Glomerular endothelial cell (primary cell): ENCODE measurements around the gene PLXND1. TPM values are rescaled to one million over a fixed set of nuclear protein-coding genes. Genes with fewer than 3 reads are reported as not detected.
"Not testable (repeated sequence)": the region's sequence is repeated elsewhere in the genome, so short reads cannot be mapped to it uniquely, and the experiment has no call there.

ENCODE experiments used
- DNase-seq: peaks from one replicate; pipeline ENCODE4 v3.0.0-alpha.2; 2011; ENCODE audit warnings: low read depth, low spot score; ENCODE audit errors: extremely low read depth
- total RNA-seq: library from RNA; depleted of rRNA; stranded (reverse); fragments of >200 nt; gene quantifications from 2 replicates; pipeline ENCODE4 v1.2.3, GENCODE V29; 2015

Gene PLXND1
- total RNA-seq, 1 donor from 2014 or later = 1,717 TPM

DNA sequence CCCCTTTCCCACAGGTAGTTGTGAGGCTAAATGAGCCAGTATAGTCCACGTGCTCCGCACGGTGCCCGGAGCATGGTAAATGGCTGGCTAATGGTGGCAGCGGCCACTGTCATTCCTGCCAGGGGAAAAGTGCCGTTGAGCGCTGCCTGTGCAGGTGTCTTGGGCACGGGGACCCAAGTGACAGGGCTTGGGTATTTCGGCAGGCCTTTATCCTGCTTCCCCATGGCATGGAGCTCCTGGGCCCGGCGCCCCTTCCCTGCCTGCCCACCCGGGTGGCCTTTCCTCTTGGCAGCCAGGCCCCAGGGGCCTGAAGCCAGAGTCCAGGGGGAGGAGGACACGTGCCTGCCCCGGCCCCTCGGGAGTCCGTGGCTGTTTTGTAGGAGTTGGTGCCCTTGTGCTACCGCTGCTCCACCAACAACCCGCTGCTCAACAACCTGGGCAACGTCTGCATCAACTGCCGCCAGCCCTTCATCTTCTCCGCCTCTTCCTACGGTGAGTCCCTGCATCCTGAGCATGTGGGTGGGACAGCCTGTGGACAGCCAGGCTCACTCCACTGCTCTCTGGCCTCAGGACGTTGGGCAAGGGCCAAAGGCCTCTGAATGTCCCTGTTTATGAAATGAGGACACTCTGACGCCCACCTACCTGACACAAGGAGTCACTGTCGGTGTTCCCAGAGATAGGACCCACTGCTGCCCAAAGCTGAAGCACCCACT lies 91.2 kb downstream of the PLXND1 start:
- DNase-seq = not testable (repeated sequence)

DNA sequence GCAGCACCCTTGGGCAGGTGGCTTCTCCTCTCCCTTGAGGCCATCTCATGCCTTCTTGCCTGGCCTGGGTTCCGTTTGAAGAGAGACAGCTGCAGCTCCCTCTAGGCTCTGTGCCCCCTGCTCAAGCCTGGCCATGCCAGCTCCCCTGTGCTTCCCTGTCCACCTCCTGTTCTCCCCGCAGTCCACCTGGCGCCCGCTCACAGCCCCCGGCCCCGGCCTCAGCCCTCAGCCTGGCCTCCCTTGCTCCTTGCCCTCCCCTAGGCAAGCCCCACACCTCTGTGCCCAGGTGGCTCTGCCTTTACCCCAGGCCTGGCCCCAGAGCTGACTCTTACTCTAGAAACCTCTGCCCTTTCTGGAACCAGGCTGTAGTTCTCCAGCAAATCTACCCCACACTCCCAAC lies 91.9 kb downstream of the PLXND1 start:
- DNase-seq = no peak

DNA sequence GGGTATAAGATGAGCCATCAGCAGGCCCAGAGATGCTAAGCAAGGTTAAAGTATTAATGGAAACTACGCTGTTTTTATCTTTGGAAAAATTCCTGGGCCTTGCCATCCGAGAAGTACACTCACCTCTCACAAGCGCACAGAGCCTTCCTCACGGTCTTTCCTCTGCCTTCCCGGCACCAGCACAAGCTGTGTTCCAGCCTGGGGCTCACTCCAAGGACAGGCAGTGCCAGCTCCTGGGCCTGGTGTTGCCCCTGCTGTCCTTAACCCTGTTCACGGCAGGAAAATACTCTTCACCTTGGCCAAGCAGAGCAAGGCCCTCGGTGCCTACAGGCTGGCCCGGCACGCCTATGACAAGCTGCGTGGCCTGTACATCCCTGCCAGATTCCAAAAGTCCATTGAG lies 92.4 kb downstream of the PLXND1 start:
- DNase-seq = no peak

DNA sequence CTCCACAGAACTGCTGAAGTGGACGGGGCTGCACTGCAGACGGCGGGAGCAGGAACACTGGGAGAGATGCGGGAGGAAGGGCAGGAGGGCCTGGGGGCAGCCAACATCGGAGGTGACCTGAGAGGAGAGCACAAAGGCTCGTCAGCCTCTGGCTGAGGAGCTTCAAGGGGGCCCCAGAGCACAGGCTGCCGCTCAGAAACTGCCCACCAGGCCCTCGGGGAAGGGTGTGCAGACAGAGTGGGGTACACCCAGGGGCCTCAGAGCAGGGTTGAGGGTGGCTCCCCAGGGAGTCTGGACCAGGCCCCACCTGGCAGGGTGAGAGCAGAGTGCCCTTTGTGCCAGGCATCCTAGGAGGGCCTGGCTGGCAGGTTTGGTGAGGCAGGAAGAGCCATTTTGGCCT lies 92.8 kb downstream of the PLXND1 start:
- DNase-seq = no peak

DNA sequence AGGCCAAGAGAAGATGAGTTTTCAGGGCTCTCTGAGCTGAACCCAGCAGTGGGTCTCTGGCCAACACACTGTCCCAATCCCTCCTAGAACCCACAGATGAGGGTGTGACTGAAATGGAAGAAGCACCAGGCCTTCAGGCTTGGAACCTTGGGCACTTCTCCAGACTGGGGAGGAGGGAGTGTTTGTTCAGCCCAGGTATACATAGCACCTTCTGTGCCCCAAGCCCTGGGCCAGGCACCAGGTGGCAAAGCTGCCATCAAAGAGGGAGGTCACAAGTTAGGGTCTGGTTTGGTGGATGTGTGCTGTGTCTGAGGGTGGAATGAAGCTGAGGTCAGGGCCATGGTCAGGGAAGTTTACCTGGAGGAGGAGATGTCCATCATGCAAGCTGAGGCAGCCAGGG lies 93.9 kb downstream of the PLXND1 start:
- DNase-seq = no peak

DNA sequence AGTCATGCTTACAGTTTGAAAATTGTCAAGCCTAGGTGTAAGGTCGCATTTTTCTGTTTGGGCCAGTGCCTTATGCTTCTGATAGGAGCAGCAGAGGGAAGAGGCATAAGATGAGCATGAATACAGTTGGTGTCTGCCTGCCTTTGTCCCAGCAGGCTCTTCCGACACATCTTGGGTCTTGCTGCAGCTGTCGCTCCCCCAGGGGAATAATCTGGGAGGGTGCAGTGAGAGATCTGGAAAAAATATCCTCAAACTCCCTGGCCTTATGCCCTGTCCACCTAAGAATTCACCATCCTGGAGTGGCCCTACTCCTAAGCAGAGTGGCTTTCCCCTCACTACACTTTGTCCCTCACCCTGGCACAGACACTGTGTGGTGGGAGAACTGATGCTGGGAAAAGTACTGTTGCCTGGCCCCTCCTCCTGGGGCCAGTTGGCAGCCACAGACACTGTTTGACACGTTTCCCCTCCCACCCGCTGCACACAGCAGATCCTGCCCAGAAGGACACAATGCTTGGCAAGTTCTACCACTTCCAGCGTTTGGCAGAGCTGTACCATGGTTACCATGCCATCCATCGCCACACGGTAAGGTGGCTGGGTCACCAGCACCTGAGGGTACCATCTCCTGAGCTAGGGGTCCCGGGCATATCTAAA lies 99.2 kb downstream of the PLXND1 start:
- DNase-seq = no peak

DNA sequence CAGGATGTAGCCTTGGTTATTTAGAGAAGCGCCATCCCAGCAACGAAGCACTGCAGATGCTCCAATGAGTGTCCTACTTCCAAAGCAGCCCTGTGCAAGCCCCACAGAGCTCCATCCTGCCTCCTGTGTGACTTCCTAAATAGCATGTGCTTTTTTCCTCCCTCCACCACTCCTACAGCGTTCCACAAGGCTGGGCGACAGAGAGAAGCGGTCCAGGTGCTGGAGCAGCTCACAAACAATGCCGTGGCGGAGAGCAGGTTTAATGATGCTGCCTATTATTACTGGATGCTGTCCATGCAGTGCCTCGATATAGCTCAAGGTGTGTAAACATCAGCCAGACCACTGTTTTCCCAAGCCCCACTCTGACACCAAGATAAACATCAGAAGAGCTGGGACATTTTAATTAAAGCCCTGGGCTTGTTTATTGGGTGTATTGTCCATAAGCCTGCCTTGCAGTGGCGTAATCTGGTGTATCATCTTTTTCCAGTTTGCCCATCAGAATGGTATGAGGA lies 100.2 kb downstream of the PLXND1 start:
- DNase-seq = no peak

DNA sequence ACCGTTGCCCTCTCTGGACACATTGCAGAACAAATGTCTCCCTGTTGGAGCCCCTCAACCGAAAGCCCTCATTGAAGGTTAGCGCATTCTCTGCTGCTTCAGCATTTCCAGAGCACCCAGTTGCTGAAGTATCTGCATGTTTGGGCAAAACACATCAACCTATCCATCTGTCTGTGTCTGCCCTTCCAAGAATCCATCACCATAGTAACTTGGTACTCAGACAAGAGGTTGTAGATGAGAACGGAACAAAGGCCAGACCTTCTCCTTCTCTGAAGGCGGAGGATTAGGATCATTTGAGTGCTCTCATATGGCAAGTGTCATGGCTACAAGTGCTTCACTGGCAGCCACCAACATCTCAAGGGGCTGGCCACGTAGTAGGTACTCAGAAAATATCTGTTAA lies 101.1 kb downstream of the PLXND1 start:
- no peak for DNase-seq

Other genes starting within 250 kb of the PLXND1 start
- under 0.01 and 0.12 TPM in 2 replicates for gene EFCAB12, start 178.0 kb downstream of the PLXND1 start, total RNA-seq
- 15.0 and 18.4 TPM in 2 replicates for gene MBD4, start 166.7 kb downstream of the PLXND1 start, total RNA-seq
- gene IFT122, start 166.5 kb downstream of the PLXND1 start, total RNA-seq = 16.6 and 22.8 TPM in 2 replicates
- gene RHO, start 78.0 kb downstream of the PLXND1 start, total RNA-seq = not detected in 2 replicates
- gene H1-8, start 63.5 kb downstream of the PLXND1 start, total RNA-seq = not detected in 2 replicates